ENCODE data around the gene NRN1. TPM values are rescaled to one million over a fixed set of nuclear protein-coding genes. Genes with fewer than 3 reads are reported as not detected.
A peak's percentile ranks its signal among the peaks of the same experiment; 100 is the strongest.

Gene NRN1
- total and polyA plus RNA-seq, 2 donors (not counting 3 experiments of a cell fraction or from before 2014, with no cell fraction given), result 12.8 to 26.2 TPM

DNA sequence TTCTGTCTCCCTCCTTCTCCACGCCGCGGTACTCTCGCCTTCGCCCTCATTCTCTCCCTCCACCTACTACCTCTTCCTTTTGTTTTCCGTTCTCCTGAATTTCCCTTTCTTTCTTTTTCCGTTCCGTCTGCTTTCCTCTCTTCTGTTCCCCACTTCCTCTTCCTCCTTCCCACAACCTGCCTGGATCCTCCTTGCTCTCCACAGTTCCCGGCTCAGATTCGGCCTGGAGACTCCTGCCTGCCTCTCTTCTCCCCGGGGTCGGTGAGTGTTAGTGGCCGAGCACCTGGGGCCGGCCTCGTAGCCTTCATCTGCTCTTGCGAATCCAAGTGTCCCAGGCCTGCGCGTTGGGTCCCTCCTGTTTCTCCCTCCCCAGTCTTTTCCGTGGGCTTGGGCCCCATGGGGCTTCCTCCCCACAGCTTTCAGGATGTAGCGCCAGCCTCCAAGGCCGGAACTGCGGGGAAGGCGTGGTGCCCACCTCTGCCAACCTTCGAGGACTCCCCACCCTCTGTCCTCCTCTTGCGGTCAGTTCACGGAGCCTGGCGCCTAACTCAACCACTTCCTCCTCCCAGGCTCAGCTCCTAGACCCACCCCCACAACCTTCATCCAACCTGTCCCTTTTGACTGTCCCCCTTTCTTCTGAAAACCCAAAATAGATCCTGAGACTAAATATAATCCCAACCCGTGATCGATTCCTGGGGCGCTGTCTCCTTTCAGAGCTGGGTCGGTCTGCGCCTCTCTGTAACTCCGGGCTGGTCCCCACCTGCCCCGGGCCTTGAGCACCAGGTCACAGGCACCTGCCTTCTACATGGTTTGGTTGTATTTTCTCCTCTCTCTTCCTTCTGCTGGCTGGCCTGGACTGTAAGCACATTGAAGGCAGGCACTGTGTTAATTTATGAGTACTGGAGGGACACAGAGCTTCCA is 6.8 kb downstream of the NRN1 start:
- no peak for FAIRE-seq
- H3K4me3 ChIP-seq (replicated peaks in 1 of 3; ENCODE audit: insufficient read depth in 1 of 3, low read depth in 1 of 3, low read length in 3 of 3), result no peak overlapping the region
- TF ChIP-seq GATA2 (IDR thresholded peaks at IDR 0.05; ENCODE audit: insufficient read depth, insufficient read length, low read depth, low read length), result no peak
- peak; percentile 44 for TF ChIP-seq EZH2 (IDR thresholded peaks at IDR 0.05; ENCODE audit: borderline replicate concordance, low read depth, low read length, severe bottlenecking)
- no peak for TF ChIP-seq JUN (IDR thresholded peaks at IDR 0.05; ENCODE audit: borderline replicate concordance, insufficient read depth, insufficient read length, low read depth)
- TF ChIP-seq, protein P1, sequence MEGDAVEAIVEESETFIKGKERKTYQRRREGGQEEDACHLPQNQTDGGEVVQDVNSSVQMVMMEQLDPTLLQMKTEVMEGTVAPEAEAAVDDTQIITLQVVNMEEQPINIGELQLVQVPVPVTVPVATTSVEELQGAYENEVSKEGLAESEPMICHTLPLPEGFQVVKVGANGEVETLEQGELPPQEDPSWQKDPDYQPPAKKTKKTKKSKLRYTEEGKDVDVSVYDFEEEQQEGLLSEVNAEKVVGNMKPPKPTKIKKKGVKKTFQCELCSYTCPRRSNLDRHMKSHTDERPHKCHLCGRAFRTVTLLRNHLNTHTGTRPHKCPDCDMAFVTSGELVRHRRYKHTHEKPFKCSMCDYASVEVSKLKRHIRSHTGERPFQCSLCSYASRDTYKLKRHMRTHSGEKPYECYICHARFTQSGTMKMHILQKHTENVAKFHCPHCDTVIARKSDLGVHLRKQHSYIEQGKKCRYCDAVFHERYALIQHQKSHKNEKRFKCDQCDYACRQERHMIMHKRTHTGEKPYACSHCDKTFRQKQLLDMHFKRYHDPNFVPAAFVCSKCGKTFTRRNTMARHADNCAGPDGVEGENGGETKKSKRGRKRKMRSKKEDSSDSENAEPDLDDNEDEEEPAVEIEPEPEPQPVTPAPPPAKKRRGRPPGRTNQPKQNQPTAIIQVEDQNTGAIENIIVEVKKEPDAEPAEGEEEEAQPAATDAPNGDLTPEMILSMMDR (IDR thresholded peaks at IDR 0.05; ENCODE audit: extremely low read depth in 1 of 2, insufficient read depth in 1 of 2, low read depth in 1 of 2, low read length in 2 of 2), result no peak
- TF ChIP-seq MYC (IDR thresholded peaks at IDR 0.05; ENCODE audit: low read depth, low read length), result no peak
- no peak for TF ChIP-seq POLR2AphosphoS5 (IDR thresholded peaks at IDR 0.05; ENCODE audit: insufficient read depth, low read depth, low read length)
- TF ChIP-seq, protein P2, sequence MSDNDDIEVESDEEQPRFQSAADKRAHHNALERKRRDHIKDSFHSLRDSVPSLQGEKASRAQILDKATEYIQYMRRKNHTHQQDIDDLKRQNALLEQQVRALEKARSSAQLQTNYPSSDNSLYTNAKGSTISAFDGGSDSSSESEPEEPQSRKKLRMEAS (IDR thresholded peaks at IDR 0.05; ENCODE audit: insufficient read depth, insufficient read length), result no peak
- no peak overlapping the region for H3K4me2 ChIP-seq (ENCODE audit: insufficient read depth, low read length)
- H3K27ac ChIP-seq (ENCODE audit: insufficient read depth, low read depth, low read length), result no peak overlapping the region
- no peaks in the 10 kb centered on the region for H3K9me3 ChIP-seq (replicated peaks; ENCODE audit: control insufficient read depth, insufficient read depth, low read length)
- no peak for DNase-seq (ENCODE audit: low read depth, low spot score)
- H3K27me3 ChIP-seq (ENCODE audit: control insufficient read depth in 2 of 2, insufficient read depth in 2 of 2, low read length in 2 of 2), result peaks cover 35 to 74% of the 10 kb centered on the region in 2 experiments
- no peak overlapping the region for H2AFZ ChIP-seq (ENCODE audit: low read depth, low read length)
- H3K36me3 ChIP-seq (ENCODE audit: control insufficient read depth in 2 of 2, extremely low read depth in 1 of 2, insufficient read depth in 2 of 2, low read length in 2 of 2), result no peaks in the 10 kb centered on the region
- POLR2A ChIA-PET, result no interaction called here
- no peak overlapping the region for H3K9ac ChIP-seq (replicated peaks; ENCODE audit: extremely low read depth, insufficient read depth, low read length)
- H3K4me1 ChIP-seq (ENCODE audit: control insufficient read depth, extremely low read depth, insufficient read depth, low read length), result peaks cover 16% of the 10 kb centered on the region
- no peaks in the 10 kb centered on the region for H3K79me2 ChIP-seq (ENCODE audit: control insufficient read depth, insufficient read depth, low read length)
- CTCF ChIA-PET, result interaction anchor here (1.5 to 2.7 kb wide), 2 partner anchors 529 to 547 kb away, joined by 4 to 13 read pairs; no protein-coding TSS in a partner anchor
- no TSS peak for BruUV-seq (replicated peaks)
- intact Hi-C loops (cut with micrococcal nuclease) (no loop called here), dilution Hi-C loops (cut with MboI; ENCODE audit: extremely low pct_ligation_motif_present, low sequenced_read_pairs) (no loop called here)
- no peaks in the 10 kb centered on the region for H4K20me1 ChIP-seq (replicated peaks; ENCODE audit: control insufficient read depth, extremely low read depth, insufficient read depth, low read length)
- H3K9me1 ChIP-seq (replicated peaks; ENCODE audit: control insufficient read depth, extremely low read depth, insufficient read depth, low read length), result no peaks in the 10 kb centered on the region

Data from endothelial cell of umbilical vein (primary cell).